GM12891 (cell line): ENCODE results near the gene MARVELD1. TPM values are rescaled to one million over a fixed set of nuclear protein-coding genes. Genes with fewer than 3 reads are reported as not detected.
A peak's percentile ranks its signal among the peaks of the same experiment; 100 is the strongest.

Experiments
- DNase-seq: peaks from one replicate; pipeline ENCODE4 v3.0.0; 2011; ENCODE audit warnings: low spot score; ENCODE audit not compliant: insufficient read length
- FAIRE-seq: peaks from 2 replicates; lab custom pipeline; 2011; peaks lifted over from hg19 to GRCh38; lab: Jason Lieb, UNC
- PAX5 ChIP-seq: IDR thresholded peaks from 2 replicates; pipeline ENCODE4 v1.6.1; 2011; ENCODE audit warnings: low read length, moderate library complexity, mild to moderate bottlenecking; ENCODE audit not compliant: insufficient read depth, severe bottlenecking
- POLR2A ChIP-seq: IDR thresholded peaks from 2 replicates; pipeline ENCODE4 v1.6.1; 2011; ENCODE audit warnings: low read depth, low read length, control low read depth
- POLR2AphosphoS5 ChIP-seq: IDR thresholded peaks from 2 replicates; pipeline ENCODE4 v1.6.1; 2011; ENCODE audit warnings: low read depth, low read length, control low read depth
- POU2F2 ChIP-seq: IDR thresholded peaks from 2 replicates; pipeline ENCODE4 v1.6.1; 2011; ENCODE audit warnings: low read depth, mild to moderate bottlenecking, control low read depth, low read length, moderate library complexity
- SPI1 ChIP-seq: IDR thresholded peaks from 2 replicates; pipeline ENCODE4 v1.6.1; 2011; ENCODE audit warnings: low read depth, low read length, control low read depth
- TAF1 ChIP-seq: IDR thresholded peaks from 2 replicates; pipeline ENCODE4 v1.6.1; 2011; ENCODE audit warnings: low read depth, low read length, control low read depth
- polyA plus RNA-seq: library from polyadenylated mRNA; unstranded; fragments of >200 nt; gene quantifications from one replicate; pipeline ENCODE4 v1.2.1, GENCODE V29; 2012; ENCODE audit warnings: low read depth, missing spikeins, inconsistent platforms; ENCODE audit not compliant: missing spikeins

The MARVELD1 gene
- 1.5 TPM for polyA plus RNA-seq

- FAIRE-seq (no peak), DNase-seq (peak; percentile 45)
- no peak for TF ChIP-seq TAF1
- TF ChIP-seq SPI1 = no peak
- no peak for TF ChIP-seq PAX5
- TF ChIP-seq POLR2A = no peak
- no peak for TF ChIP-seq POLR2AphosphoS5
- no peak for TF ChIP-seq POU2F2
Observed at GRCh38 chr10:97713339-97713825, at the start of gene MARVELD1. TSS of gene MARVELD1 (plus strand) at chr10:97713730. CDS start at chr10:97713877, 147 bp downstream.

- DNase-seq (no peak), FAIRE-seq (no peak)
- TF ChIP-seq POLR2AphosphoS5 = no peak
- no peak for TF ChIP-seq POLR2A
- no peak for TF ChIP-seq POU2F2
- no peak for TF ChIP-seq PAX5
- TF ChIP-seq TAF1 = no peak
- TF ChIP-seq SPI1 = no peak
Observed at GRCh38 chr10:97664282-97664850, 49.2 kb upstream of the MARVELD1 start.

GRCh38 chr10:97666992-97667391 lies 46.5 kb upstream of the MARVELD1 start:
- TF ChIP-seq SPI1 (no peak), POLR2A (no peak), PAX5 (no peak), POLR2AphosphoS5 (no peak), POU2F2 (no peak), TAF1 (no peak)
- no peak for DNase-seq
- no peak for FAIRE-seq

- DNase-seq (no peak), FAIRE-seq (no peak)
- TF ChIP-seq POLR2AphosphoS5 = no peak
- TF ChIP-seq TAF1 = no peak
- TF ChIP-seq POU2F2 = no peak
- TF ChIP-seq PAX5 = no peak
- TF ChIP-seq POLR2A = no peak
- TF ChIP-seq SPI1 = no peak
Observed at GRCh38 chr10:97667463-97667862, 46.1 kb upstream of the MARVELD1 start.

- no peak for DNase-seq
- TF ChIP-seq SPI1 (no peak), TAF1 (no peak), PAX5 (no peak)
- no peak for FAIRE-seq
Observed at GRCh38 chr10:97669571-97669970, 44.0 kb upstream of the MARVELD1 start.

- no peak for TF ChIP-seq POLR2A
- TF ChIP-seq PAX5 = no peak
- TF ChIP-seq POU2F2 = no peak
- TF ChIP-seq TAF1 = no peak
- TF ChIP-seq SPI1 = no peak
- no peak for TF ChIP-seq POLR2AphosphoS5
- FAIRE-seq (no peak), DNase-seq (no peak)
Observed at GRCh38 chr10:97673736-97674525, 39.6 kb upstream of the MARVELD1 start.

- DNase-seq = no peak
- TF ChIP-seq TAF1 = no peak
- no peak for TF ChIP-seq POLR2AphosphoS5
- TF ChIP-seq PAX5 = no peak
- TF ChIP-seq POU2F2 = no peak
- no peak for TF ChIP-seq POLR2A
- TF ChIP-seq SPI1 = no peak
- no peak for FAIRE-seq
Observed at GRCh38 chr10:97675222-97675621, 38.3 kb upstream of the MARVELD1 start.

GRCh38 chr10:97676770-97677581 lies 36.6 kb upstream of the MARVELD1 start:
- TF ChIP-seq POLR2A (peak; percentile 23; the same call in 1 of the 2 replicates), SPI1 (peak; percentile 73; the same call in 1 of the 2 replicates), PAX5 (no peak), TAF1 (no peak), POLR2AphosphoS5 (no peak), POU2F2 (peak; percentile 52; the same call in 1 of the 2 replicates)
- DNase-seq = peak; percentile 66
- peak; percentile 69 for FAIRE-seq
